ENCODE measurements around the gene NREP.

Gene NREP

GRCh38 chr5:111695991-111696390 is 61.0 kb downstream of the NREP start:
- DNase-seq (ENCODE audit: low spot score): no peak

DNA sequence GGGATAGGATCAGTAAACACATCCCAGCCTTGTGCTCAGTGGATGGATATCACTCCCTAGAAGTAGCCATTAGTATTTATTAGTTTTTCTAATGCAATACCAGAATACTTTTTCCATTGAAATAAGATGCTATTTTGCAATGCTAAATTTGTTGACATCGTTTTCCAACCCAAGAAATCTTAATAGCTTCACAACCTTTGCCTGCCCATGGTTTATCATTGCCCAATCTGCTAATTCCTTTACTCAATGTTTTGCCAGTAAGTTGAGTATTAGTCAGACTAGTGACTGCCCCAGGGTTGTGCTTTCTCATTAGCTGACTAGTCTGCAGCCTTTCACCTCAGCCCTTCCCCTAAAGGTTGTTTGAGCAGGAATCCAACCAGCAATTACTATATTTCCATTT is 62.9 kb downstream of the NREP start:
- no peak for DNase-seq (ENCODE audit: low spot score)

DNA sequence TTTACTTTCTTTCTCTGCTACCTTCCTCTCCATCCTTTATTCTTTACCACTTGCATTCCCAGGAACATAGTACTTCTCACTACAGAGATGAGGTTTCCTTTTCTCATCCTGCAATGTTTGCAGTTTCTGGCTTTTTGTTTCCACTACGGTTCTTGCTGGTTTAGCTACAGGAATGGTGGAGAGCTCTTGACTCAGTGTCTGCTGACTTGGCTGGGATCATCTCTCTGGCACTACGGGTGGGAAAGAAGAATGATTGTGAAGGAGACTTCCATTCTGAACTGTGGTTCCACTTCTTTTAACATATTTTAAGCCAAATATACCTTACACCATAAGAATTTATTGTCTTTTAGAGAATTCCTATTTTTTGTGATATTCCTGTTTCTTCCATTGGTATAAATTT is 65.1 kb downstream of the NREP start:
- DNase-seq (ENCODE audit: low spot score): no peak

DNA sequence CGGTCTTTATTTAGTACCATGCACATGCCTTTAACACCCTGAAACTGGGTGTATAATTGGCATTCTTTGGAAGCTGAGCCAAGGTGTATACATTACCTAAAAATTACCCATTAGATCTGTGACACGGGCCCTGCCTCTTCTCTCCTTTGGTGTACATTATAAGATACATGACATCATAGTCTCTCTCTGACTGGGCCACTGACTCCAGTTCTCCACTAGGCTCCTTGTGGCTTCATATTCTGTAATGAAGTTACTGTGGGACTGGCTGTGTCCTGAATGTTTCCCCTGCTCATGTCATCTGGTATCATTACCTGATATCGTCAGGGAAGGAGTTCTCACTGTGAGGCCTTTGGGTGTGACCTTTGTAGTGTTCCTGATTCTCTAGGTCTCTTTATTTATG is 65.5 kb downstream of the NREP start:
- DNase-seq (ENCODE audit: low spot score): no peak

DNA sequence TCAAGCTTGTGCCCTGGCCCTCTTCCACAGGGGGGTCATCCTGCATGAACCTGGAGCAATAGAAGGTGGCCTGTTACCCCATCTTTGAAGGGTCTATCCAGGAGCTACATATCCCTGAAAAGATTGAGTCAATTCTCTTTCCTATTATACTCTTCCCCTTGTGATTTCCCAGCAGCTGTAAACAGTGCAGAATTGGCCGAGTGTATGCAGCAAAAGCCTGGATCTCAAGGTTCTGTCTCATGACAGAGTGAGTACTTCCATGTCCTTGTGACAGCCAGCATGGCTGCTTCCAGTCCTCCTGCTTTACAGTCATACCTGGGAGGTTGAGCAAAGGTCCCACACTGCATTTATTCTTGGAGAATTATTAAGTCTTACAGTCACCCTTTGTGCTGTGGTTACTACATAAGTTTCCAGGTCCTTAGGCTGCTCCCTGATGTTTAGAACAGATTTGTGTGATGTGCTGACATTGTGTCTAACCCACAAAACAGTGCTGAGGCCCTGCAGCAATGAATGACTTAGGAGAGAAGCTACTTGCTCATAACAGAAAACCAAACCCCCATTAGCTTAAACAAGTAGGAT is 67.5 kb downstream of the NREP start:
- no peak for DNase-seq (ENCODE audit: low spot score)

GRCh38 chr5:111685969-111686368 is 71.0 kb downstream of the NREP start:
- no peak for DNase-seq (ENCODE audit: low spot score)

DNA sequence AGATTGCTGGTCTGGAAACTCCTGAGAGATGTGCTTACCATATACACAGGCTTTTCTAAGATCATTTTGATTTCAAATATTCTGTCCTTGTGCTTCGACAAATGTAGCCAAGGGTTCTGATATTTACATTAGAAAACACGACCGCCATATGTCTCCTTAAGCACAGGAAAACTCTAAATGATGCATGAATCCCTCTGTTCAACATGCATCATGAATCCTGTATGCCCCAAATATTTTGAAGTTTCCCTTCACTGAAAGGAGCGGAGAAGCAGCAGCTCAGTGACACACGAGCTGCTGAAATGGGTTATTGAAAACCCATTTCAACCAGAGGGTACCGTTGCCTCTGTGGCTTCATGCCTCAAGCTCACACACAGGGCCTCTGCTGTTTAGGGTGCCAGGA is 74.4 kb downstream of the NREP start:
- no peak for DNase-seq (ENCODE audit: low spot score)

DNA sequence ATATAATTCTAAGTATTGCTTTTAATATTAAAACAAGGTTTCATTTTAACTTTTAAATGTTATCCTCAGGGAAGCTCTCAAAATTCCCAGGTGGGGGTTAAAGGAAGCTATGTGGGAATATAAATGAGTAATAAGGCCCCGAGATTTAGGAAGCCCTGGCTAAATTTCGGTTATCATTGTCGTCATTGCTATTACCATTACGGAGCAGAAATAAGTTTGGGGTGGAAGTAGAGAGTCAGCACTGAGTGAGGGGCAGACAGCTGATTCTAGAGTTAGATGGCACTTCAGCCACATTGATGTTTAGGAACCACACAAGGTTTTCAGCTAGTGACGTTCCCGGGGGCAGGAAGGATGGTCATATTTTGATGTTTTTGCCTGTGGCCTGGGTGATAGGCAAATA is 74.9 kb downstream of the NREP start:
- no peak for DNase-seq (ENCODE audit: low spot score)

DNA sequence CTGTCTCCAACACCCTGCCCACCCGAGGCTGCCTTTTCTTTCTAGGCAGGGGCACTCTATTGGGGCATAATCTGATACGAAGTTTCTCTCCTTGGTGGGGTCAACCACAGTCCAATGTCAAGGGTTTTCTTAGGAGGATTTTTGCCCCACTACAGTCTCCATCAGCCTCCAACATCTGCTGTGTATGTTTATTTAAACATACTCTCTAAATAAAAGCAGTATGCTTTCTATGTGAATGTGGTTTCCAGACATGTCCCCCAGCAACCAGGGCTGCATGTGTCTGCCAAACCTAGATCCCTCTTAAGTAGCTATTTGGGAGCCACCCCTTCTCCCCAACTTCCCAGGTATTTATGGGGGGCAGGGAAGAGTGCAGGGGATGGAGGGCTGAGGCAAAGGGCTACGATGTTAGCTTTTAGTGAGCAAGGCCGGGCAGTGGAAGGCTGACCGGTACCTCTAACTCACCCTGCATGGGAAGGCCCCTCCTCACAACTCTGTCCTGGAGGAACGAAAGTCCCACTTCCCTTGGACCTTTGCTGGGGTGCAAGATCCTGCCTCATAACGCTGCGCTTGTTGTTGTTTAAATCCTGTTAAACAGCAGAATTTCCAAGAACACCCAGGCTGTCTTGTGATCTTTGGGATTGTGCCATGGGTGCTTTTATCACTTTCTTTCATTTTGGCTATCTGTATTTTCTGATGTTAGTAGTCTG is 75.4 kb downstream of the NREP start:
- no peak for DNase-seq (ENCODE audit: low spot score)

DNA sequence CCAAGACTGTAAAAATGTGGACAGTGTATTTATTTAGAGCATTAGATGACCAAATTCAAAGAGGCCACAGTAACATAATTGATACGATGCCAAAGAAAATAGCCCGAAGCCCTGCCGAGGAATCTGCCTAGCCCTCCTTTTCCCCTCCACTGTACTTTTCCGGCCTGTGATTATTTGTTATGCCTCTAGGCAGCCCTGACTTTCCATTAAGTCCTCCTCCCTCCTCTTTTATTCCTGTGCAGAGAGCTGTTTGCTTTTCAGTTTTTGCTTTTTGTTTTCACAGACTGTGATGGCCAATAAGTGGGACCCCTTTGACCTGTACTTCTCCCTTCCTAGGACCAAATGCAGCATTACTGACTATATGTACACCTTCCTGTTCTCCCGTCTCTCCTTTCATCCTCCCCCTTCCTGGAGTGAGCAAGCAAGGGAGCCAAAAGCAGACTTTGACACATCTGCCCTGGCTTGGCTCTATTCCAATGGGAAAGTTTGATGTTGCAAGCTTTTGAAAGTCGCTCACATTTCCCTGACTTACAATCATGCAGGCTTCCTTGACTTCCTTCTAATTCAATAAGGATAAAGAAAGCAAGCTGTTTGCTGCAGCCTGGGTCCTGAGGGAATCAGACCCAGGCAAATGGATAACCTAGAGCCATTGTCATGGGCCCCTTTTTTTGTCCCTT is 76.1 kb downstream of the NREP start:
- DNase-seq (ENCODE audit: low spot score): peak; percentile 78

- DNase-seq (ENCODE audit: low spot score): no peak
These were observed 77.4 kb downstream of the NREP start for GRCh38 chr5:111679611-111680010.

Data from LoVo (cell line).